NCI-H1930 (cell line): ENCODE measurements around the gene TIAL1.
"Not testable (repeated sequence)": the region's sequence is repeated elsewhere in the genome, so short reads cannot be mapped to it uniquely, and the experiment has no call there.

Experiments
- DNase-seq, 2 experiments: peaks; one replicate each; lab custom pipeline; 2025; lab: John Stamatoyannopoulos, UW

Gene TIAL1

GRCh38 chr10:119531067-119531466 is 65.7 kb downstream of the TIAL1 start:
- DNase-seq = no peak

GRCh38 chr10:119528663-119529237 is 68.0 kb downstream of the TIAL1 start:
- not testable (repeated sequence) for DNase-seq

- DNase-seq = no peak
These were observed 69.9 kb downstream of the TIAL1 start for GRCh38 chr10:119526621-119527592.

- DNase-seq = no peak
These were observed 70.6 kb downstream of the TIAL1 start for GRCh38 chr10:119526149-119526548.

- DNase-seq = no peak
These were observed 71.6 kb downstream of the TIAL1 start for GRCh38 chr10:119525116-119525515.

- DNase-seq = no peak
These were observed 72.1 kb downstream of the TIAL1 start for GRCh38 chr10:119524720-119525070.

DNA sequence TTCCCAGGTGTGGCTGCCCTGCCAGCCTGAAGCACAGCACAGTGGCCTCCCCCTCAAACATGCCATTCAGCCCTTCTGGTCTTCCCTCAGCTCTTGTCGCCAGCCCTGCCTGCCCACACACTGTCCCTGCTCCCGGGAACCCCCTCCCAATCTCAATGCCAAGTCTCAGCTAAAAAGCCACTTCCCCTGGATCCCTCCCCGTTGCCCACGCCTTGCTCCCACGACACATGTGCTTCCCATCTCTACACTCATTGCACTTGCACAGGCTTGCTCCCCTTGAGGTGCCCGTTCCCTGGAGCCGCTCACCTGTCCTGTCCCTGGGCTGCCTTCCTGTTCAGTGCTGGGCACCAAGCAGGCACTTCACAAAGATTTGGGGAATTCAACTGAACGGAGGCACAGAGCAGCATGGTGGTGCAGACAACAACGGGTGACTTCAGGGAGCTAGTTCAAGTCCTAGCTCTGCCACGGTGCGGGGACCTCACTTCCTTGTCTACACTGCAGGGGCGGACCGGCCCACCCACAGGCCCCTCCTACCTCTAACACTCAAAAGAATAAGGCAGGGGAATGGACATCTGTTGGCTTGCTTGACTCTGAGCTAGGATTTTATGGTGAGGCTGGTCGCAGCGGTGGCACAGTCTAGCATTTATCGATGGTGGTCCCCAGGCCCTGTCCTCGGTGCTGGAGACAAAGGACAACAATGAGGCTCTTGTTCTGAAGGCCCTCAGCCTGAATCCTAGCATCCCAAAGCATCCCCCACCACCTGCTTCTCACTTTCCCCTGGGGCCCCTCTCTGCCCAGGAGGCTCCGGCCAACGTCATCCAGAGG is 72.7 kb downstream of the TIAL1 start:
- DNase-seq = no peak
